Stimulated activated memory B cell treated with anti-CD40 and anti-IgM and Interleukin-4, amounts not matched to agents 10 μg/mL and 1 μg/mL and 100 μg/mL, for 72 hours (primary cell): ENCODE measurements around the gene CADPS.

ENCODE experiments used
- ATAC-seq: fragments of 150-1000 bp; cut with Tn5 transposase; 2 replicates; pipeline ENCODE4 v1.10.0; 2021
- H3K27ac Mint-ChIP-seq: one replicate; pipeline ENCODE4 v1.8.0; 2022; ENCODE audit warnings: mild to moderate bottlenecking, mixed read lengths
- H3K27me3 Mint-ChIP-seq: one replicate; pipeline ENCODE4 v1.8.0; 2022; ENCODE audit warnings: mixed read lengths
- H3K36me3 Mint-ChIP-seq: one replicate; pipeline ENCODE4 v1.8.0; 2022; ENCODE audit warnings: mixed read lengths
- H3K4me1 Mint-ChIP-seq: one replicate; pipeline ENCODE4 v1.8.0; 2022; ENCODE audit warnings: mixed read lengths
- H3K4me3 Mint-ChIP-seq: one replicate; pipeline ENCODE4 v1.8.0; 2022; ENCODE audit warnings: mild to moderate bottlenecking, moderate library complexity, mixed read lengths
- H3K9me3 Mint-ChIP-seq: one replicate; pipeline ENCODE4 v1.8.0; 2022; ENCODE audit warnings: mixed read lengths

The CADPS gene

GRCh38 chr3:62675492-62675891 lies 199.7 kb downstream of the CADPS start:
- peaks cover 9% of the 10 kb centered on the region for H3K27me3 Mint-ChIP-seq
- no peak overlapping the region for H3K27ac Mint-ChIP-seq
- H3K36me3 Mint-ChIP-seq, result no peaks in the 10 kb centered on the region
- H3K9me3 Mint-ChIP-seq, result no peaks in the 10 kb centered on the region
- H3K4me1 Mint-ChIP-seq, result no peaks in the 10 kb centered on the region
- ATAC-seq, result no peak
- no peak overlapping the region for H3K4me3 Mint-ChIP-seq

GRCh38 chr3:62672988-62673313 lies 202.3 kb downstream of the CADPS start:
- no peak overlapping the region for H3K4me3 Mint-ChIP-seq
- no peak overlapping the region for H3K27ac Mint-ChIP-seq
- ATAC-seq, result no peak
- H3K27me3 Mint-ChIP-seq, result peaks cover 22% of the 10 kb centered on the region
- H3K4me1 Mint-ChIP-seq, result no peaks in the 10 kb centered on the region
- no peaks in the 10 kb centered on the region for H3K36me3 Mint-ChIP-seq
- H3K9me3 Mint-ChIP-seq, result no peaks in the 10 kb centered on the region

GRCh38 chr3:62672270-62672987 lies 202.8 kb downstream of the CADPS start:
- Mint-ChIP-seq H3K9me3 (no peaks in the 10 kb centered on the region), H3K4me1 (no peaks in the 10 kb centered on the region), H3K27ac (no peak overlapping the region), H3K36me3 (no peaks in the 10 kb centered on the region), H3K4me3 (no peak overlapping the region), H3K27me3 (peaks cover 22% of the 10 kb centered on the region)
- ATAC-seq, result no peak

GRCh38 chr3:62670351-62670750 lies 204.9 kb downstream of the CADPS start:
- Mint-ChIP-seq H3K4me3 (no peak overlapping the region), H3K36me3 (no peaks in the 10 kb centered on the region), H3K4me1 (no peaks in the 10 kb centered on the region), H3K27me3 (peaks cover 22% of the 10 kb centered on the region), H3K9me3 (no peaks in the 10 kb centered on the region), H3K27ac (no peak overlapping the region)
- no peak for ATAC-seq

- H3K4me1 Mint-ChIP-seq, result no peaks in the 10 kb centered on the region
Observed at GRCh38 chr3:62669161-62669560, 206.1 kb downstream of the CADPS start.

GRCh38 chr3:62667714-62668113 lies 207.5 kb downstream of the CADPS start:
- H3K36me3 Mint-ChIP-seq, result no peaks in the 10 kb centered on the region
- H3K4me1 Mint-ChIP-seq, result no peaks in the 10 kb centered on the region
- no peaks in the 10 kb centered on the region for H3K9me3 Mint-ChIP-seq
- ATAC-seq, result no peak
- H3K27me3 Mint-ChIP-seq, result peaks cover 20% of the 10 kb centered on the region
- no peak overlapping the region for H3K27ac Mint-ChIP-seq
- no peak overlapping the region for H3K4me3 Mint-ChIP-seq

More at GRCh38 chr3:62669161-62669560, 206.1 kb downstream of the CADPS start:
- Mint-ChIP-seq H3K27ac (no peak overlapping the region), H3K9me3 (no peaks in the 10 kb centered on the region), H3K36me3 (no peaks in the 10 kb centered on the region), H3K4me3 (no peak overlapping the region), H3K27me3 (peaks cover 22% of the 10 kb centered on the region)
- no peak for ATAC-seq

DNA sequence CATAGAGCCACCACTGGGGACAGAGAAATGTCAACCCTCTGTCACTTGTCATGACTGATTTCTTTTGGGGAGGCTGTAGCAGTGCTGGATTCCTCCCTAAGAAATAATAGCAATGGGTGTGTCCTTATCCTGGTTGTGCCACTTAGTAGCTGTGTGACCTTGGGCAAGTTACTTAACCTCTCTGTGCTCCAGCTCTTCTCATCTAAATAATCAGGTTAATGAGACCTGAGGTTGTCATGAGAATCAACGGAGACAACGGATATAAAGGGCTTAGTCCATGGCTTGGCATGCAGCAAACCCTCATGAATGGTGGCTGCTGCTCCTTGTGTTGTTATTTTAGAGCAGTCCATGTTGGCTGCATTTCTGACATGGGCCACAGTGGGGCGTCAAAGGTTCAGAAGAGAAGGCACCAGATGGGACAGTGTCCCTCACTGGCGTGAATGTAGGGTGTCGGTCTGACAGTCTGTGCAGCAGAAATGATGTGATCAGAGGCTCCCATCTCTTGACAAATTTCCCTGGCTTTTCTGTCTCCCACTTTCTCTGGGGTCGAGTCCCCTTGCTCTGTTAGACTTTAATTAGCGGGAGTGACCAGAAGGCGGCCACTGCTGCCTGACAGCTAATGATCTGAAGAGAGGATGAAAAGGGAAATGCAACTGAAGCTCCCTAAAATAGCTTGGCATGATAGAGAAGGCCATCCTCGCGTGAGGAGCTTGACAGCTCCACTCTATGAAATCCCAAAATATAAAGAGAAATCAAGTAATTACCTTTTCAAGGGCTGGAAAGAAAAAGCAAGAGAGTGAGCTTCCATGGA lies 209.4 kb downstream of the CADPS start:
- H3K4me1 Mint-ChIP-seq, result no peaks in the 10 kb centered on the region
- H3K36me3 Mint-ChIP-seq, result no peaks in the 10 kb centered on the region
- no peak for ATAC-seq
- no peak overlapping the region for H3K4me3 Mint-ChIP-seq
- no peaks in the 10 kb centered on the region for H3K9me3 Mint-ChIP-seq
- no peak overlapping the region for H3K27ac Mint-ChIP-seq
- peaks cover 12% of the 10 kb centered on the region for H3K27me3 Mint-ChIP-seq

- Mint-ChIP-seq H3K36me3 (no peaks in the 10 kb centered on the region), H3K4me1 (no peaks in the 10 kb centered on the region), H3K4me3 (no peak overlapping the region), H3K27ac (no peak overlapping the region), H3K27me3 (no peaks in the 10 kb centered on the region), H3K9me3 (no peaks in the 10 kb centered on the region)
- ATAC-seq, result no peak
Observed at GRCh38 chr3:62662677-62663076, 212.5 kb downstream of the CADPS start.

- H3K27ac Mint-ChIP-seq, result no peak overlapping the region
- H3K4me3 Mint-ChIP-seq, result no peak overlapping the region
- ATAC-seq, result no peak
- H3K27me3 Mint-ChIP-seq, result no peaks in the 10 kb centered on the region
- H3K4me1 Mint-ChIP-seq, result no peaks in the 10 kb centered on the region
- no peaks in the 10 kb centered on the region for H3K9me3 Mint-ChIP-seq
- no peaks in the 10 kb centered on the region for H3K36me3 Mint-ChIP-seq
Observed at GRCh38 chr3:62659660-62660059, 215.6 kb downstream of the CADPS start.

- Mint-ChIP-seq H3K9me3 (no peaks in the 10 kb centered on the region), H3K36me3 (no peaks in the 10 kb centered on the region), H3K4me3 (no peak overlapping the region), H3K27ac (no peak overlapping the region), H3K27me3 (no peaks in the 10 kb centered on the region), H3K4me1 (no peaks in the 10 kb centered on the region)
- no peak for ATAC-seq
Observed at GRCh38 chr3:62655691-62656063, 219.5 kb downstream of the CADPS start.

GRCh38 chr3:62655056-62655690 lies 220.0 kb downstream of the CADPS start:
- H3K36me3 Mint-ChIP-seq, result no peaks in the 10 kb centered on the region
- no peak overlapping the region for H3K27ac Mint-ChIP-seq
- no peaks in the 10 kb centered on the region for H3K27me3 Mint-ChIP-seq
- H3K4me3 Mint-ChIP-seq, result no peak overlapping the region
- no peaks in the 10 kb centered on the region for H3K4me1 Mint-ChIP-seq
- H3K9me3 Mint-ChIP-seq, result no peaks in the 10 kb centered on the region
- ATAC-seq, result no peak

DNA sequence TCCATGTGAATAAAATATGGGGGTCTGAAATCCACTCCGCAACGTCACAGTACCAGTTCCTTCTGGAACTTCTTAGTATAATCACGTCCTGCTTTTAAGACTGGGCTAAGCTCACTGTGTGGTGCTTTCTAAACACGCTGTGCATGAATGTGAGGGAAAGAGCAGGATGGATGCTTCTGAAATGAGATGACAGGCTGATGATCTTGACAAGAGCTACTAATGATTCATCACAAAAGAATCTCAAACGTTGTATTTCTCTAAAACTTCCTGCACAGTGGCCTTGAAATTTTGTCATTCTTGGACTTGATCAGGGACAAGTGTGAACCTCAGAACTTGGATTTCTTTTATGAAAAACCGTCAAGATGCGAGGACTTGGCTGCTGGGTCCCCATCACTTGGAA lies 221.4 kb downstream of the CADPS start:
- H3K27me3 Mint-ChIP-seq, result no peaks in the 10 kb centered on the region
- H3K4me3 Mint-ChIP-seq, result no peak overlapping the region
- H3K4me1 Mint-ChIP-seq, result no peaks in the 10 kb centered on the region
- no peaks in the 10 kb centered on the region for H3K9me3 Mint-ChIP-seq
- H3K27ac Mint-ChIP-seq, result no peak overlapping the region
- ATAC-seq, result no peak
- no peaks in the 10 kb centered on the region for H3K36me3 Mint-ChIP-seq

- Mint-ChIP-seq H3K36me3 (no peaks in the 10 kb centered on the region), H3K4me1 (no peaks in the 10 kb centered on the region), H3K4me3 (no peak overlapping the region), H3K27me3 (no peaks in the 10 kb centered on the region), H3K27ac (no peak overlapping the region), H3K9me3 (no peaks in the 10 kb centered on the region)
- ATAC-seq, result no peak
Observed at GRCh38 chr3:62647711-62648110, 227.5 kb downstream of the CADPS start.

GRCh38 chr3:62644493-62644892 lies 230.7 kb downstream of the CADPS start:
- H3K27ac Mint-ChIP-seq, result no peak overlapping the region
- no peak overlapping the region for H3K4me3 Mint-ChIP-seq
- H3K27me3 Mint-ChIP-seq, result no peaks in the 10 kb centered on the region
- no peaks in the 10 kb centered on the region for H3K9me3 Mint-ChIP-seq
- H3K36me3 Mint-ChIP-seq, result no peaks in the 10 kb centered on the region
- ATAC-seq, result no peak
- H3K4me1 Mint-ChIP-seq, result no peaks in the 10 kb centered on the region

DNA sequence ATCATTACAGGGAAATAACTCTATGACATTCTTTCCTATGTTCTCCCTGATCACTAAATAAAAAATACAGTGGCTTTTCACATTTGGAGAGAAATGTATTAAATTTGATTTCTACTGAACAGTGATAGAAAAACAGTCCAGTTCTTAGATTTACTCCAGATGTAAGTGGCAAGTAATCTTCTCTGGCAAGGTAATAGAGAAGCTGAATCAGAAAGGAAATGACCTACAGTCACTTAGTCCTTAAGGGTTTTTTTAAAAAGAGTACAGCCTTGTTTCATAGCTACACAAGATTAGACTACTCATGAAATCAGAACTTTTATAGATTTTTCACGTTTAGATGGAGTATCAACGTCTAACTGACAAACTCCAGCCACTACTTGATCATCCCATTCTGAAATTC lies 236.9 kb downstream of the CADPS start:
- Mint-ChIP-seq H3K36me3 (no peaks in the 10 kb centered on the region), H3K4me1 (no peaks in the 10 kb centered on the region), H3K27ac (no peak overlapping the region), H3K27me3 (no peaks in the 10 kb centered on the region), H3K9me3 (no peaks in the 10 kb centered on the region), H3K4me3 (no peak overlapping the region)
- no peak for ATAC-seq
